RWPE2 (cell line): ENCODE data around the gene EI24.
A peak's percentile ranks its signal among the peaks of the same experiment; 100 is the strongest.

Experiments used
- ATAC-seq: fragments of 200-7000 bp; cut with Tn5 transposase; 3 replicates; pipeline ENCODE4 v1.9.1; 2021; ENCODE audit warnings: low read depth
- DNase-seq: peaks from one replicate; pipeline ENCODE4 v3.0.0-alpha.2; 2020; ENCODE audit warnings: low spot score
- H3K27ac ChIP-seq: fragments of 450-650 bp; 2 replicates; pipeline ENCODE4 v1.5.1; 2017; ENCODE audit warnings: mild to moderate bottlenecking; ENCODE audit not compliant: poor library complexity, severe bottlenecking
- H3K27me3 ChIP-seq: fragments of 250-450 bp; sonication (Bioruptor Pico); 2 replicates; pipeline ENCODE4 v1.5.1; 2021; ENCODE audit warnings: mild to moderate bottlenecking, moderate library complexity; ENCODE audit not compliant: insufficient read depth, poor library complexity, severe bottlenecking
- H3K36me3 ChIP-seq: fragments of 250-450 bp; sonication (Bioruptor Pico); 2 replicates; pipeline ENCODE4 v1.5.1; 2020; ENCODE audit warnings: low read depth, mild to moderate bottlenecking, moderate library complexity
- H3K4me1 ChIP-seq: fragments of 250-450 bp; sonication (Bioruptor Pico); 2 replicates; pipeline ENCODE4 v1.5.1; 2021; ENCODE audit warnings: mild to moderate bottlenecking, moderate library complexity; ENCODE audit not compliant: insufficient read depth, poor library complexity, severe bottlenecking
- H3K4me3 ChIP-seq: fragments of 250-450 bp; sonication (Bioruptor Pico); 2 replicates; pipeline ENCODE4 v1.5.1; 2021; ENCODE audit warnings: mild to moderate bottlenecking, moderate library complexity; ENCODE audit not compliant: severe bottlenecking
- H3K9me3 ChIP-seq: fragments of 250-450 bp; sonication (Bioruptor Pico); 2 replicates; pipeline ENCODE4 v1.5.1; 2021; ENCODE audit warnings: mild to moderate bottlenecking, moderate library complexity; ENCODE audit not compliant: severe bottlenecking
- TF ChIP-seq, protein P1 (sequence below): fragments of 450-650 bp; IDR thresholded peaks from one replicate; pipeline ENCODE4 v1.5.1; 2017; ENCODE audit warnings: mild to moderate bottlenecking, moderate library complexity; ENCODE audit not compliant: poor library complexity, severe bottlenecking

Gene EI24

DNA sequence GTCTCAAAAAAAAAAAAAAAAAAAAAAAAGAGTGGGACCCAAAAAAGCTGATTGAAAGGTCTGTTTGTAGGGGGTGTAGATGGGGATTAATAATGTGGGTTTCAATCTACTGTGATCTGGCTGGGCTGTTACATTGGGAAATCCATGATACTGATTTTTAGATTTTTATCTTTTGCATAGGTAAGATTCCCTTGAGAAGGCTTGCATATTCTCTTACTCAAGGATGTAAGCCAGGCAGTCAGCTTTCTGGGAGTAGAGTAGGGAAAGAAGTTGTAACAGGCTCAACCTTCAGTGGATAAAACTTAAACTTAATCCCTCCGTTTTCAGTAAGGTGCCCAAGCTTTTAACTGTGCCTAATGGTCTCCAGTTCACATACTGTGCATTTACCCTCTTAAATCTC, 53.8 kb downstream of the EI24 start:
- Histone ChIP-seq H3K4me3 (no peak overlapping the region), H3K27me3 (no peaks in the 10 kb centered on the region), H3K4me1 (peaks cover 18% of the 10 kb centered on the region), H3K27ac (no peak overlapping the region), H3K36me3 (peaks cover 61% of the 10 kb centered on the region), H3K9me3 (no peaks in the 10 kb centered on the region)
- TF ChIP-seq, protein P1, sequence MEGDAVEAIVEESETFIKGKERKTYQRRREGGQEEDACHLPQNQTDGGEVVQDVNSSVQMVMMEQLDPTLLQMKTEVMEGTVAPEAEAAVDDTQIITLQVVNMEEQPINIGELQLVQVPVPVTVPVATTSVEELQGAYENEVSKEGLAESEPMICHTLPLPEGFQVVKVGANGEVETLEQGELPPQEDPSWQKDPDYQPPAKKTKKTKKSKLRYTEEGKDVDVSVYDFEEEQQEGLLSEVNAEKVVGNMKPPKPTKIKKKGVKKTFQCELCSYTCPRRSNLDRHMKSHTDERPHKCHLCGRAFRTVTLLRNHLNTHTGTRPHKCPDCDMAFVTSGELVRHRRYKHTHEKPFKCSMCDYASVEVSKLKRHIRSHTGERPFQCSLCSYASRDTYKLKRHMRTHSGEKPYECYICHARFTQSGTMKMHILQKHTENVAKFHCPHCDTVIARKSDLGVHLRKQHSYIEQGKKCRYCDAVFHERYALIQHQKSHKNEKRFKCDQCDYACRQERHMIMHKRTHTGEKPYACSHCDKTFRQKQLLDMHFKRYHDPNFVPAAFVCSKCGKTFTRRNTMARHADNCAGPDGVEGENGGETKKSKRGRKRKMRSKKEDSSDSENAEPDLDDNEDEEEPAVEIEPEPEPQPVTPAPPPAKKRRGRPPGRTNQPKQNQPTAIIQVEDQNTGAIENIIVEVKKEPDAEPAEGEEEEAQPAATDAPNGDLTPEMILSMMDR = no peak
- DNase-seq (no peak), ATAC-seq (no peak)

DNA sequence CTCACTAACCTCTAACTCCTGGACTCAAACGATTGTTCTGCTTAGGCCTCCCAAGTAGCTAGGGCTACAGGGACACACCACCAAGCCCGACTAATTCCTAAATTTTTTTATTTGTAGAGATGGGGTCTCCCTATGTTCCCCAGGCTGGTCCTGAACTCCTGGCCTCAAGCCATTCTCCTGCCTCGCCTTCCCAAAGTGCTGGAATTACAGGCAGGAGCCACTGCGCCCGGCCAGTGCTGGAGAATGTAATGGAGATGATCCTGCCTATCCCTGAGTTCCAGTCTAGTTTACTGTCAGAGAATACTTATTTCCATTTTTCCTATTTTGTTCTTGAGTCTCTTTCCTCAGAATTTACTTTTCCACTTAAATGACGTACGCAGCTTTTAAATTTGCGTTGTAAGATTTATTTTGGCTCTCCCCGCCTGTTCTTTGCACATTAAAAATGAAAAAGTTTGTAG, 55.5 kb downstream of the EI24 start, which contains the start of gene CHEK1:
Gene CHEK1 (plus strand): TSS at position 408 of the 458 bp plus-strand sequence. CDS start 1,606 bp downstream, outside the sequence.
- Histone ChIP-seq H3K27ac (peak within 1 kb of the TSS; percentile 86), H3K4me3 (peak within 1 kb of the TSS; percentile 62), H3K4me1 (peaks cover 23% of the 10 kb centered on the region), H3K27me3 (no peaks in the 10 kb centered on the region), H3K36me3 (peaks cover 61% of the 10 kb centered on the region), H3K9me3 (no peaks in the 10 kb centered on the region)
- TF ChIP-seq, protein P1 = no peak
- DNase-seq (no peak), ATAC-seq (no peak)

DNA sequence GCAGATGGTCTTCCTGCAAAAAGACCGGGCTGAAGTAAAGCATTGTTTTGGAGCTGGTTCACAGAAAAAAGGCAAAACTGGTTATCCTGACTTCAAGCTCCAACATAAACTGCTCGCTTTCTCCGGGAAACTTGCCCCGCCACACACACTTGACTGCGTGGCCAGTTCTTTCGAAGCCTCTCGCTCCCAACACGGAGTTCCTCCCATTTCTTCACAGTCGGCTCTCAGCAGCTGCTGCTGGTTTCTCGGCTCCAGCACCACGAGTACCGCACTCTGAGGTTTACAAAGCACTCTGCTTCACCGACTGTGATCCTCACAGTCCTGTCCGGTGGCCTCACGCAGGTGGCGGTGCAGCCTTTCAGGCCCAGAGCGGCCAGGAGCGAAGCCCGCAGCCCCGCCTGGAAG, 56.0 kb downstream of the EI24 start:
- Histone ChIP-seq H3K9me3 (no peaks in the 10 kb centered on the region), H3K4me1 (peaks cover 23% of the 10 kb centered on the region), H3K27me3 (no peaks in the 10 kb centered on the region), H3K27ac (peak overlapping the region; percentile 86), H3K4me3 (peak overlapping the region; percentile 62), H3K36me3 (peaks cover 61% of the 10 kb centered on the region)
- ATAC-seq (peak; percentile 9), DNase-seq (no peak)
- TF ChIP-seq, protein P1 = no peak

DNA sequence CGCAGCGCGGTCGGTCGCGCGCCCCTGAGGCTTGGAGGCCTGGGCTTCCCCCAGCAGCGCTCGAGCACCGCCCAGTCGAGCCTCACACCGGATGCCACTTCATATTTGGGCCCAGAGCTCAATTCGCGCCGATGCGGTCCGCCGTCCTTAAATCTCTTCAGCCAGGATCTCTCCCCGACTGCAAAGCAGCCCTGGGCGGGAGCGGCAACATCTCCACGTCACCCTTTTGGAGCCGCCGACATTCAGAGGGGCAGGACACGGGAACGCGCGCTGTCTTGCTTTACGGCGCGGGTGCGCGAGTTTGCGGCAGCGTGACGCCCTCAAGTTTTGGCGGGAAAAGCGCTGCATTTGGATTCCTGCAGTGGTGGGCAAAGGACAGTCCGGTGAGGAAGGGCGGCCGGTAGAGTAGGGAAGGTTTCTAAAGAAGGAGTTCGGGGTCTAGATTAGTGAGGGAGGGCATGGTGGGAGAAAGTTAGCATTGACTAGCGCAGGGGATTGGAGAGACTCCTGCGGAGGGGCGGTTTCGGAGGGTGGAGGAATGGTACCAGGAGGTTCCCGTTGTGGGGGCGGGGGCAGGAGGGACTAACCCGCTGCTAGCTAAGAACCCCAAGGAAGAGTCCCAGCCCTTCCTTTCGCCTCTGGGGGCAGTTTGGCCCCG, 56.5 kb downstream of the EI24 start:
- no peaks in the 10 kb centered on the region for H3K27me3 ChIP-seq
- DNase-seq (peak; percentile 93), ATAC-seq (peak; percentile 78)
- H3K9me3 ChIP-seq = no peaks in the 10 kb centered on the region
- H3K27ac ChIP-seq = peak overlapping the region; percentile 86
- H3K4me3 ChIP-seq = peak overlapping the region; percentile 62
- H3K4me1 ChIP-seq = peaks cover 23% of the 10 kb centered on the region
- TF ChIP-seq, protein P1 = no peak
- H3K36me3 ChIP-seq = peaks cover 61% of the 10 kb centered on the region
